H1 (cell line): ENCODE measurements around the gene PDZD2. TPM values are rescaled to one million over a fixed set of nuclear protein-coding genes. Genes with fewer than 3 reads are reported as not detected.

Experiments
- CTCF ChIA-PET: fragments of 300-600 bp; sonication (Branson Sonifier 250); formaldehyde crosslinking; loops from one replicate; lab custom pipeline; 2021; ENCODE audit not compliant: partially characterized antibody; lab: Charles Lee
- POLR2A ChIA-PET: fragments of 300-600 bp; sonication (Branson Sonifier 250); formaldehyde crosslinking; loops from one replicate; lab custom pipeline; 2021; ENCODE audit warnings: inconsistent platforms; ENCODE audit not compliant: partially characterized antibody; lab: Charles Lee
- DNase-seq, 2 experiments: peaks; one replicate each; pipeline versions ENCODE4 v3.0.0 to v3.0.0-alpha.2; 2010 to 2022; ENCODE audit warnings: low spot score in 2 of 2, low read depth in 1 of 2, mixed read lengths in 1 of 2
- FAIRE-seq: peaks from 2 replicates; lab custom pipeline; 2011; peaks lifted over from hg19 to GRCh38; lab: Jason Lieb, UNC
- H2AFZ ChIP-seq: 2 replicates; pipeline ENCODE4 v1.8.1; 2012; ENCODE audit warnings: low read length, inconsistent platforms
- H2AK5ac ChIP-seq: 2 replicates; pipeline ENCODE4 v1.6.1; 2013; ENCODE audit warnings: low read depth, low read length
- H2BK120ac ChIP-seq: replicated peaks from 2 replicates; pipeline ENCODE3; 2013; ENCODE audit warnings: low read depth, low read length, inconsistent platforms
- H2BK12ac ChIP-seq: 2 replicates; pipeline ENCODE4 v1.6.1; 2013; ENCODE audit warnings: low read depth, low read length
- H2BK15ac ChIP-seq: 2 replicates; pipeline ENCODE4 v1.6.1; 2013; ENCODE audit warnings: low read length
- H2BK20ac ChIP-seq: 2 replicates; pipeline ENCODE4 v1.6.1; 2013; ENCODE audit warnings: low read length
- H2BK5ac ChIP-seq: 2 replicates; pipeline ENCODE4 v1.6.1; 2013; ENCODE audit warnings: low read depth, low read length
- H3K14ac ChIP-seq: 2 replicates; pipeline ENCODE4 v1.6.1; 2013; ENCODE audit warnings: inconsistent platforms; ENCODE audit not compliant: insufficient read length
- H3K18ac ChIP-seq: 2 replicates; pipeline ENCODE4 v1.6.1; 2013; ENCODE audit warnings: low read length; ENCODE audit errors: extremely low read depth
- H3K23ac ChIP-seq: 2 replicates; pipeline ENCODE4 v1.6.1; 2013; ENCODE audit warnings: inconsistent platforms; ENCODE audit not compliant: insufficient read length
- H3K23me2 ChIP-seq: 2 replicates; pipeline ENCODE4 v1.6.1; 2013; ENCODE audit warnings: low read depth, low read length
- H3K27ac ChIP-seq: 2 replicates; pipeline ENCODE4 v1.6.1; 2011; ENCODE audit warnings: low read depth, low read length, inconsistent platforms
- H3K27me3 ChIP-seq, 4 experiments: replicated peaks in 1 of 4; 1 replicate in 1 of 4; 2 replicates in 3 of 4; pipeline versions ENCODE4 v1.6.1 to v1.8.1; 2011 to 2013; ENCODE audit warnings: low read length in 3 of 4, mild to moderate bottlenecking in 3 of 4, inconsistent platforms in 2 of 4, mixed read lengths in 2 of 4, moderate library complexity in 1 of 4; ENCODE audit not compliant: control insufficient read depth in 3 of 4, insufficient read depth in 3 of 4; ENCODE audit errors: extremely low read depth in 1 of 4
- H3K36me3 ChIP-seq, 4 experiments: 2 replicates each; pipeline versions ENCODE4 v1.6.1 to v1.8.1; 2011 to 2013; ENCODE audit warnings: mild to moderate bottlenecking in 4 of 4, low read length in 3 of 4, moderate library complexity in 2 of 4, control low read depth in 1 of 4, inconsistent platforms in 1 of 4; ENCODE audit not compliant: insufficient read depth in 4 of 4, control insufficient read depth in 2 of 4
- H3K4ac ChIP-seq: replicated peaks from 2 replicates; pipeline ENCODE3; 2013; ENCODE audit warnings: low read length, low read depth, mixed read lengths, inconsistent platforms; ENCODE audit not compliant: insufficient read length
- H3K4me1 ChIP-seq, 4 experiments: replicated peaks in 1 of 4; 1 replicate in 1 of 4; 2 replicates in 3 of 4; pipeline versions ENCODE4 v1.6.1 to v1.8.1; 2011 to 2013; ENCODE audit warnings: low read length in 3 of 4, inconsistent platforms in 2 of 4, mixed read lengths in 1 of 4; ENCODE audit not compliant: insufficient read depth in 4 of 4, control insufficient read depth in 3 of 4
- H3K4me2 ChIP-seq, 2 experiments: 2 replicates each; pipeline versions ENCODE4 v1.6.1 to v1.8.1; 2011 to 2013; ENCODE audit warnings: low read depth in 2 of 2, low read length in 2 of 2, control low read depth in 1 of 2, inconsistent platforms in 1 of 2, mild to moderate bottlenecking in 1 of 2; ENCODE audit not compliant: insufficient read depth in 1 of 2
- H3K4me3 ChIP-seq, 4 experiments: fragments of 200-600, 300-600 bp in 1 of 4; sonication (generic), shearing (Covaris generic), sonication (Bioruptor Twin) in 1 of 4; 2 replicates each; pipeline versions ENCODE4 v1.5.1 to v1.8.1; 2011 to 2016; ENCODE audit warnings: low read length in 4 of 4, low read depth in 3 of 4, control low read depth in 2 of 4, inconsistent platforms in 2 of 4, mild to moderate bottlenecking in 2 of 4, mixed read lengths in 1 of 4, moderate library complexity in 1 of 4; ENCODE audit not compliant: insufficient read depth in 2 of 4; ENCODE audit errors: extremely low read depth in 1 of 4
- H3K56ac ChIP-seq: replicated peaks from 2 replicates; pipeline ENCODE3; 2013; ENCODE audit warnings: low read depth, mild to moderate bottlenecking, mixed read lengths, low read length, inconsistent platforms; ENCODE audit not compliant: insufficient read length
- H3K79me1 ChIP-seq: 2 replicates; pipeline ENCODE4 v1.6.1; 2013; ENCODE audit warnings: low read depth, low read length, control low read depth
- H3K79me2 ChIP-seq, 2 experiments: 2 replicates each; pipeline versions ENCODE4 v1.6.1 to v1.8.1; 2012 to 2013; ENCODE audit warnings: low read length in 2 of 2, mild to moderate bottlenecking in 2 of 2, inconsistent platforms in 1 of 2; ENCODE audit not compliant: insufficient read depth in 2 of 2, control insufficient read depth in 1 of 2
- H3K9ac ChIP-seq, 4 experiments: replicated peaks in 1 of 4; 1 replicate in 1 of 4; 2 replicates in 3 of 4; pipeline versions ENCODE4 v1.6.1 to v1.8.1; 2011 to 2013; ENCODE audit warnings: low read depth in 3 of 4, low read length in 3 of 4, control low read depth in 2 of 4, mild to moderate bottlenecking in 2 of 4, moderate library complexity in 2 of 4, inconsistent platforms in 1 of 4; ENCODE audit errors: extremely low read depth in 1 of 4
- H3K9me3 ChIP-seq, 2 experiments: 2 replicates each; pipeline versions ENCODE4 v1.6.1 to v1.8.1; 2012 to 2013; ENCODE audit warnings: mild to moderate bottlenecking in 2 of 2, moderate library complexity in 2 of 2, control low read depth in 1 of 2, inconsistent platforms in 1 of 2, low read depth in 1 of 2, low read length in 1 of 2, mixed read lengths in 1 of 2; ENCODE audit not compliant: insufficient read depth in 2 of 2
- H4K20me1 ChIP-seq, 2 experiments: replicated peaks in 1 of 2; 2 replicates each; pipeline versions ENCODE3 to v1.8.1; 2011 to 2013; ENCODE audit warnings: inconsistent platforms in 2 of 2, low read length in 2 of 2, mild to moderate bottlenecking in 1 of 2; ENCODE audit not compliant: insufficient read depth in 2 of 2, control insufficient read depth in 1 of 2
- H4K5ac ChIP-seq: 2 replicates; pipeline ENCODE4 v1.6.1; 2013; ENCODE audit warnings: low read length, low read depth, mixed read lengths, inconsistent platforms; ENCODE audit not compliant: insufficient read length
- H4K8ac ChIP-seq: 2 replicates; pipeline ENCODE4 v1.8.0; 2013; ENCODE audit warnings: mild to moderate bottlenecking, moderate library complexity, low read length, inconsistent platforms; ENCODE audit not compliant: insufficient read depth; ENCODE audit errors: extremely low read depth
- H4K91ac ChIP-seq: replicated peaks from 2 replicates; pipeline ENCODE3; 2013; ENCODE audit warnings: low read length, mixed read lengths, inconsistent platforms; ENCODE audit not compliant: insufficient read length
- BACH1 ChIP-seq: IDR thresholded peaks from 2 replicates; pipeline ENCODE4 v1.6.1; 2012; ENCODE audit warnings: low read length, improper control_type of control experiment
- EP300 ChIP-seq, 2 experiments: IDR thresholded peaks; 1 replicate in 1 of 2; 2 replicates in 1 of 2; pipeline ENCODE4 v1.6.1; 2011 to 2012; ENCODE audit warnings: low read depth in 2 of 2, low read length in 2 of 2, mild to moderate bottlenecking in 2 of 2, borderline replicate concordance in 1 of 2, inconsistent platforms in 1 of 2, moderate library complexity in 1 of 2
- EZH2 ChIP-seq: fragments of 200-600 bp; sonication (generic); IDR thresholded peaks from 2 replicates; pipeline ENCODE4 v1.7.1; 2012; ENCODE audit warnings: low read depth, mild to moderate bottlenecking, moderate library complexity, low read length, inconsistent platforms; ENCODE audit not compliant: severe bottlenecking
- GABPA ChIP-seq: IDR thresholded peaks from 2 replicates; pipeline ENCODE4 v1.6.1; 2011; ENCODE audit warnings: mild to moderate bottlenecking, low read length, moderate library complexity, borderline replicate concordance; ENCODE audit not compliant: insufficient read depth
- NRF1 ChIP-seq: IDR thresholded peaks from 2 replicates; pipeline ENCODE4 v1.6.1; 2011; ENCODE audit warnings: mild to moderate bottlenecking, low read depth, low read length, improper control_type of control experiment
- RAD21 ChIP-seq, 2 experiments: IDR thresholded peaks in 1 of 2; conservative IDR thresholded peaks in 1 of 2; 2 replicates each; pipeline ENCODE4 v1.6.1; 2011; ENCODE audit warnings: low read depth in 2 of 2, low read length in 2 of 2, improper control_type of control experiment in 1 of 2, inconsistent platforms in 1 of 2, mild to moderate bottlenecking in 1 of 2, moderate library complexity in 1 of 2
- RBBP5 ChIP-seq: IDR thresholded peaks from 2 replicates; pipeline ENCODE4 v1.7.1; 2012; ENCODE audit warnings: low read depth, mild to moderate bottlenecking, inconsistent platforms, low read length, moderate library complexity, borderline replicate concordance
- RNF2 ChIP-seq: fragments of 200-900, 300-1000 bp; sonication (generic); IDR thresholded peaks from 2 replicates; pipeline ENCODE4 v1.7.1; 2016; ENCODE audit warnings: borderline replicate concordance, low read depth, mild to moderate bottlenecking, antibody characterized with exemption, low read length; ENCODE audit not compliant: poor library complexity, severe bottlenecking; ENCODE audit errors: missing control alignments
- SAP30 ChIP-seq: fragments of 300-600 bp; sonication (generic); IDR thresholded peaks from 2 replicates; pipeline ENCODE4 v1.7.1; 2012; ENCODE audit warnings: low read length, moderate library complexity, mild to moderate bottlenecking, inconsistent platforms; ENCODE audit not compliant: insufficient read depth, insufficient replicate concordance
- SP2 ChIP-seq: IDR thresholded peaks from 2 replicates; pipeline ENCODE4 v1.6.1; 2012; ENCODE audit warnings: mild to moderate bottlenecking, low read length, inconsistent platforms
- SP4 ChIP-seq: IDR thresholded peaks from 2 replicates; pipeline ENCODE4 v1.6.1; 2012; ENCODE audit warnings: low read length, inconsistent platforms
- TAF1 ChIP-seq: IDR thresholded peaks from 2 replicates; pipeline ENCODE4 v1.6.1; 2011; ENCODE audit warnings: mild to moderate bottlenecking, low read depth, low read length
- TCF12 ChIP-seq: IDR thresholded peaks from 2 replicates; pipeline ENCODE4 v1.6.1; 2011; ENCODE audit warnings: low read depth, mild to moderate bottlenecking, low read length
- WGBS, 2 experiments: shearing (Covaris generic) in 1 of 2; methylation state at CpG; one replicate each; pipeline versions ENCODE4 v1.1.6 to v1.1.7; 2013 to 2015; ENCODE audit warnings: low lambda C conversion rate in 2 of 2, mixed read lengths in 2 of 2, inconsistent platforms in 1 of 2, low coverage in 1 of 2, missing lambda C conversion rate in 1 of 2; ENCODE audit not compliant: insufficient replicate concordance in 2 of 2, insufficient coverage in 1 of 2, insufficient read length in 1 of 2; ENCODE audit errors: extremely low coverage in 1 of 2, missing lambda C conversion rate in 1 of 2; 5-methylcytosine and 5-hydroxymethylcytosine counted together
- polyA plus RNA-seq, 7 experiments: library from polyadenylated mRNA; depleted of rRNA in 3 of 7; stranded (reverse) in 5 of 7; unstranded in 2 of 7; fragments of >200 nt in 5 of 7; fragments of 200-250 nt in 2 of 7; gene quantifications; 1 replicate in 5 of 7; 2 replicates in 1 of 7; 4 replicates in 1 of 7; pipeline versions ENCODE4 v1.2.1 to v1.2.3, GENCODE V29; 2011 to 2013; ENCODE audit warnings: missing spikeins in 2 of 7, mixed read lengths in 2 of 7
- total RNA-seq: library from RNA; stranded (reverse); fragmentation: NEBNext Ultra II Directional; extraction: Animal tissue kit (Norgen Biotek cat#: 25700); gene quantifications from 2 replicates; pipeline ENCODE4 v1.2.1, GENCODE V29; 2021

The PDZD2 gene
- total and polyA plus RNA-seq, 2 of the 8 experiments (the other 6 are each of a cell fraction or from before 2014, with no cell fraction given): 1.2 to 6.8 TPM

DNA sequence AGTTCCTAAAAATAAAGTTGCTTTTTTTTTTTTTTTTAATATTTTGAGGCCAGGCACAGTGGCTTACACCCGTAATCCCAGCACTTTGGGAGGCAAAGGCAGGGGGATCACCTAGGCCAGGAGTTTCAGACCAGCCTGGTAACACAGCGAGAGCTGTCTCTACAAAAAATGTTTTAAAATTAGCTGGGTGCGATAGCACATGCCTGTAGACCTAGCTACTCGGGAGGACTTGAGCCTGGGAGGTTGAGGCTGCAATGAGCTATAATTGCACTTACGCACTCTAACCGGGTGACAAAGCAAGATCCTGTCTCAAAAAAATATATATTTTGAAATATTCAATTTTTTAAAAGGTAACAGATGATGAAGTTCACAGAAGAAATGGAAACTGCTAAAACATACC, 512.3 kb downstream of the PDZD2 start:
- Histone ChIP-seq H3K4me3 (no peak overlapping the region), H3K9me3 (no peaks in the 10 kb centered on the region), H3K4me1 (no peaks in the 10 kb centered on the region), H3K4me2 (no peak overlapping the region), H4K20me1 (peaks cover 8 to 15% of the 10 kb centered on the region in 2 experiments), H2BK5ac (no peak overlapping the region), H2BK120ac (no peak overlapping the region), H3K79me1 (peaks cover 2% of the 10 kb centered on the region; the same call in 1 of the 2 replicates), H3K36me3 (no peaks in the 10 kb centered on the region), H3K56ac (no peak overlapping the region), H2BK12ac (no peak overlapping the region), H3K23me2 (no peaks in the 10 kb centered on the region), H3K27me3 (no peaks in the 10 kb centered on the region), H2AFZ (no peak overlapping the region), H3K23ac (no peak overlapping the region), H4K8ac (no peak overlapping the region), H2BK15ac (no peak overlapping the region), H3K14ac (no peak overlapping the region), H3K27ac (no peak overlapping the region), H4K91ac (no peak overlapping the region), H3K18ac (no peak overlapping the region), H2BK20ac (no peak overlapping the region), H4K5ac (no peak overlapping the region), H2AK5ac (no peak overlapping the region), H3K4ac (no peak overlapping the region), H3K9ac (no peak overlapping the region), H3K79me2 (peaks cover 16 to 100% of the 10 kb centered on the region in 2 experiments)
- no peak for DNase-seq
- WGBS, 2 experiments: 92% methylated on average over 6 of the region's 6 CpGs; no CpG with 5 or more reads in 1 of the 2 experiments
- CTCF ChIA-PET: interaction anchor here (0.7 to 1.4 kb wide), 2 partner anchors 58 to 93 kb away, joined by 3 to 4 read pairs; no protein-coding TSS in a partner anchor
- POLR2A ChIA-PET: interaction anchor here (1.0 to 1.2 kb wide), 2 partner anchors 11 to 17 kb away, joined by 4 to 5 read pairs; no protein-coding TSS in a partner anchor
- FAIRE-seq: no peak
- TF ChIP-seq SP4 (no peak), TAF1 (no peak), TCF12 (no peak), RBBP5 (no peak), RNF2 (no peak), NRF1 (no peak), EZH2 (no peak), RAD21 (IDR thresholded peaks at IDR 0.05 in 1 of 2, conservative IDR thresholded peaks at IDR 0.05 in 1 of 2; ENCODE audit: low read depth in 2 of 2, low read length in 2 of 2) (no peak), BACH1 (no peak), SP2 (no peak), SAP30 (no peak), EP300 (IDR thresholded peaks at IDR 0.05; ENCODE audit: borderline replicate concordance in 1 of 2, low read depth in 2 of 2, low read length in 2 of 2) (no peak), GABPA (no peak)
